NCI-H1417 treated with DMSO at 0.1 percent for 48 hours (cell line): ENCODE measurements around the gene TMEM108.

ENCODE experiments used
- DNase-seq: peaks from one replicate; lab custom pipeline; 2025; lab: John Stamatoyannopoulos, UW

TMEM108 gene

DNA sequence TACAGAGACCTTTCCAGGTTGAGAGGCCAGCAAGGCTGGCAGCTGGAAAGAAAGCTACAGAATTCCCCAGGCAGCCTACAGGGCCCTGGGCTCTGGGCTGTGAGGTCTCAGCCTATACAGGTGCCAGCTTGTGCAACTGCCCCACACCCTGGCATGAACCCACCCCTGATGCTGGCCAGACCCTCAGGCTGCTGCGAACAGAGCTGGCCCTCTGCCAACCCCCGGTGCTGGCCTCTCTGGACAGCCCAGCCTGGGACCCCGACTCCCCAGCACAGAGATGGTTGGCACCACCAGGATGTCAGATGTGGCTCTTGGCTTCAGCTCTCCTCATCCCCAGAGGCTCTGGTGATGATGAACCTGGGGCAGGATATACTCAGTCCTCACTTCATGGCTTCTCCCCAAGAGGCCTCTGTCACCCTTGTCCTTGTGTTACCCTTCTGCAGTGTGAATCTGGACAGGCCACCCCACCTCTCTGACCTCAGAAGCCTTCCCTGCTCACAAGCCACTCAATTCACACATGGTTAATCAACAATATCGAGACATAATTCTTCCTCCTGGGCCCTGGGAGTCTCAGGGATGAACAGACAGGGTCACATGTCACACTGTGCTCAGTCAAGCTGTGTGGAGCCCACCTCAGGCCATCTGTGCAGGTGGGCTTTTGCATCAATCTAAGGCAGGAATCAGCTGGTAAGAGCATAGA, 350.7 kb downstream of the TMEM108 start:
- no peak for DNase-seq

- DNase-seq, result no peak
These were observed 352.5 kb downstream of the TMEM108 start for GRCh38 chr3:133390715-133391114.

DNA sequence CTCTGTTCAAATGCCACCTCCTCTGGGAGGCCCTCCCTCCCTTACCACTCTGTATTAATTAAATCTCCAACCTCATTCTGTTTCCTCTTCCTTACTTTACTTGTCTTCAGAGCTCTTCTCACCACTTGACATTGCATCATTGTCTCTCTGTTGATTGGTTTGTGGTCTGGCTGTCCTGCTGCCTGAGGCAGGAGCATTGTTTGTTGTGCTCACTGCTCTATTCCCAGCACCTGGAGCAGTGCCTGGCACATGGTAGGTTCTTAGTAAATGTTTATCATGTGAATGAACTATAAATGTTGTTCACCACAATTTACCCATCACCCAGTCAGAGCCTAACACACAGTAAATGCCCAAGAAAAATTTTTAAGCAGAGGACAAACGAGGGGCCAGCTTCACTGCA, 355.0 kb downstream of the TMEM108 start:
- no peak for DNase-seq

DNA sequence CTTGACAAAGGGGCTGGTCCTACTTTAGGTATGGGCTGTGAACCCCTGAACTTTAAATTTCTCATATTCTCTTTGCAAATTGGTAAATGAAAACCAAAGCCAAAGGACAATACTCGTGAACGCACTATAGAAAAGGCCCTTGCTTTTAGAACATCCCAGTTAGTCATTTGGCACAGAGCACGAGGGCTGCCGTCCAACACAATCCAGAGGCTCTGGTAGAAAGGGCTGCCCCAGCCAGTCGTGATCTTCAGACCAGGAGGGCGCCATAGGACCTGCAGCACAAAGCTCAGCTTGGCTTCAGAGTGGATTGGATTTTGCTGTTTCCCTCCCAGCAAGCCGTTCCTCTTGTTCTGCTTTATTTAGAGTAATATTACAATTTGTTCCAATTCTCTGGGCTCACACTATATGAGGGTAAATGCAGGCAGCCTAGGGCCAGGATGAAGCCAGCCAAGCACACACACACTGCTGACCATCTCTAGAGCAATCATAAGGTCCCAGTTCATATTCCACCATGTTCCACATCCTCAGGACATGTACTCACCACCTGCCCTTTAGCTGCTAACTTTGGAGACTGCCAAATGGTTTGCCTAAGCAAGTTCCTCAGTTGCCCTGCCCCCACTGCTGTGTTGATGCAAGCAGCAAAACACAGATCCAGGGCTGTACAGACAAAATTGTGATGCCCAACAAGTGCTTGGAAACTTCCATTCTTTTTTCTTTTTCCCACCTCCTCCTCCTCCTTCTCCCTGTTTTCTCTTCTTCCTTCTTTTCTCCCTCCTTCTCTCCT, 355.7 kb downstream of the TMEM108 start:
- no peak for DNase-seq

- no peak for DNase-seq
These were observed 356.5 kb downstream of the TMEM108 start for GRCh38 chr3:133394561-133395311.

GRCh38 chr3:133396906-133397305, 358.7 kb downstream of the TMEM108 start:
- no peak for DNase-seq

DNA sequence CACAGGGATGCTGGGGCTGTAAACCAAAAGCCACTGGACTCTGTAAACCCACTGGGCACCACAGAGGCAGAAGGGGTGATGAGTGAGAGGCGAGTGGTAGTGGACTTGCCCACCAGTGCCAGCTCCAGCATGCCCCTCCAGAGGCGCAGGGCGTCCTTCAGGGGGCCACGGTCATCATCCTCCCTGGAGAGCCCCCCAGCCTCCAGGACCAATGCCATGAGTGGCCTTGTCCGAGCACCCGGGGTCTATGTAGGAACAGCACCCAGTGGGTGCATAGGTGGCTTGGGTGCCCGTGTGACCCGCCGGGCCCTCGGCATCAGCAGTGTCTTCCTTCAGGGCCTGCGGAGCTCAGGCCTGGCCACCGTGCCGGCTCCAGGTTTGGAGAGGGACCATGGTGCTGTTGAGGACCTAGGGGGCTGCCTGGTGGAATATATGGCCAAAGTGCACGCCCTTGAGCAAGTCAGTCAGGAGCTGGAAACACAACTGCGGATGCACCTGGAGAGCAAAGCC, 361.9 kb downstream of the TMEM108 start, which contains the start of gene BFSP2:
TSS of gene BFSP2 (plus strand) at position 51 of the 510 bp plus-strand sequence. CDS start at position 79, 28 bp downstream.
- no peak for DNase-seq

DNA sequence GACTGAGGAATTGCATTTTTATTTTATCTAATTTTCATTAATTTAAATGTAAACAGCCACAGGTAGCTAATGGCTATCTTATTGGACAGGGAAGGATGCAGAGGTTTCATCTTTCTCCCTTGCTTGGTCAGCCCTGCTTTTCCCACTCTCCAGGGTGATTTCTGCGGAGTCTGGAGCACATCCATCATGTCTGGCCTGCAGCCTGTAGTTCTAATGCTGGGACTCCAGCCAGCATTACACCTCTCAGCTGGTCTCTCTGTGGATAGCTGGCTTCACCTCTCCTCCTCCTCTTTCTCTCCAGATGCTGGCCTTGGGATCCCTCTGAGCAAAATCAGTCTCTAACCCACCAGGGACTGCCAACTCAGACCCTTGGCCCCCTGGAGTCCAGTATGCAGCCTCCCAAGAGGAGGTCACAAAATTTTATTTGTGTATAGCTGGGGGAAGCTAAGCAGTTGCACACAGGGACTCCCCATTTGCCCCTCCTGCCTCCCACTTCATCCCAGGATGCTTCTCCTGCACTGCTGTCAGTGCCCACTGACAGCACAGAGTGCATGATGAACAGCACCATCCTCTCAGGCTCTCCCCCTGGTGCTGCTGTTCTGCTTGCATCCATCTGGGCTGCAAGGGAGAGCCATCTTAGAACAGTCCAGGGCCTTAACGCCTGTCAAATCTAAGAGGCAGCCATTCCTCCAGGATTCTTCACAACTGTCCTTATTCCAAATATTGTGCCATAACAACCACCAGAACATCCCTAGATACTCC, 363.4 kb downstream of the TMEM108 start:
- DNase-seq, result no peak

GRCh38 chr3:133404920-133405319, 366.7 kb downstream of the TMEM108 start:
- DNase-seq, result no peak

- no peak for DNase-seq
These were observed 370.2 kb downstream of the TMEM108 start for GRCh38 chr3:133408366-133408765.

DNA sequence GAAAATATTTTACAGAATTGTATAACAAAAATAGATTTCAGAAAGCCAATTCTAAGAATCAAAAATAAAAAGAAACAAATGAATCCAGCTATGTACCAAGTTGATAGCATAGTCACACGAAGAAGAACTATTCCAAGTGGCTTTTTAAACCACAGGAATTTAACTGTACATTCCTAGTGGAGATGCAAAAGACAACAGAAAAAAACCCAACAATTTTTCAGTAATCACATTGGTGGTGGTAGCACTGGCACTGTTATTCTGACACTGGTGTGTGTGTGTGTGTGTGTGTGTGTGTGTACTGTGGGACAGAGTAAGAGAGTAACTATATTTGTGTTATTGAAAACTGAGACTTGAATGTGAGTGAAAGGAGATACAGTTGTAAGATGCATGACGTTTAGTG, 370.8 kb downstream of the TMEM108 start:
- DNase-seq, result no peak

- DNase-seq, result no peak
These were observed 372.2 kb downstream of the TMEM108 start for GRCh38 chr3:133410191-133410892.

GRCh38 chr3:133412183-133413132, 374.3 kb downstream of the TMEM108 start:
- DNase-seq, result no peak

DNA sequence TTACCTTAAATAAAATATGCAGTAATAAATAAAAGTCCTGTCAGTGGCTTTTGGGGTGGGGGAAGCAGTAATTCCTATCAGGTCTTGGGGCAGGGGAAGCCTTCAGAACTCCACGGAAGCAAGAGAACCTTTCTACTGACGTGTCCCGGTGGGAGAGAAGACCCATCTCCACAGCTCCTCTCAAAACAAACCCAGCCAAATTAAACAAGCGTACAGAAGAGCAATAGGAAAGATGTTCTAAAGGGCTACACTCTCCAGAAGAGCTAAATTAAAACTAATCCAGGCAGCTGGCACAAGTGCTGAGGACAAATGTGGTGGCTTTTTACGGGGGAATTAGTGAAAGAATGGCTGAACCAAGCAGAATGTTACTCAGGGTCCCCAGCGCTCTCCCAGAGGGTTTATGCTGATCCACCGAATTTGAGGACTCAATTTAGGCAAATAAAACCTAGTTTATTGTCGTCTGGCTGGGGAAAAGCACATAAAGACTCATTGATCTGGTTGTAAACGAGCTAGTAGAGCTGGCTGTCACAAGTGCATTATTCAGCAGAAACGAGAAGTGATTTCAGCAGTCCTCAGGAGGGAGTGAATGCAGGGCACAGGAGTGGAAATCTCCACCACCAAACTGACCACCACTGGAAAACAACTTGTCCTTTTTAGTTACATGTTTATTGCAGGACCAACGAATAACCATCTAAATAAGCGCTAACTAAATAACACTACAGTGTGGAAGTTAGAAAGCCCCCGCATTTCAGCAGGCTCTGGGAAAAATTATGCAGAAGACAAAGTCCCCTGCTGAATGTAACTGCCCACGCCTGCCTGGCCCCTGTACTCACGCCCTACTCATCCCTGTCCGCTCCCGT, 375.2 kb downstream of the TMEM108 start:
- DNase-seq, result no peak

DNA sequence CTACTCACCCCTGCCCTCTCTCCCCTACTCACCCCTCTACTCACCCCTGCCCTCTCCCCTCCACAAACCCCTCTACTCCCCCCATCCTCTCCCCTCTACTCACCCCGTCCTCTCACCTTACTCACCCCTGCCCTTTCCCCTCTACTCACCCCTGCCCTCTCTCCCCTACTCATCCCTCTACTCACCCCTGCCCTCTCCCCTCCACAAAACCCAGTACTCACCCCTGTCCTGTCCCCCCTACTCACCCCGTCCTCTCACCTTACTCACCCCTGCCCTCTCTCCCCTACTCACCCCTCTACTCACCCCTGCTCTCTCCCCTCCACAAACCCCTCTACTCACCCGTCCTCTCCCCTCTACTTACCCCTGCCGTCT, 375.8 kb downstream of the TMEM108 start:
- no peak for DNase-seq

DNA sequence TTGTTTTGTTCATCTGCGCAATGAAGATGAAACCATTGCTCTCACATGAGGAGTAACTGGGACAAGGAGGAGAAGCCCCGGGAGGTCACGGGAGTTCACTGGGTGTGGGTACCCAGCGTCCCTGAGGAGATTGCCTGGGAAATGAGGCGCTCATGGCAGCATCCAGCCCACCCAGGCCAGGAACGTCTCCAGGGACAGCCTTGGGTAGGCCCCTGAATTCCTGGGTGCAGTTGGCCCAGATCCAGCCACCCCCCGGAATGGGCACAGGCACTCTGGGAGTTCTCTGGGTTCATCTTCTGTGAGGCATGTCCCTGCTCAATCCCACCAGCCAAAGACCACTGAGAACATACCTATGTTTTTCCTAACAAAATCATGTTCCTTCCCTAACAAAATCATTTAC, 380.2 kb downstream of the TMEM108 start:
- no peak for DNase-seq

- no peak for DNase-seq
These were observed 381.1 kb downstream of the TMEM108 start for GRCh38 chr3:133419151-133419909.
